GM21528 (cell line): ENCODE data around the gene SYPL2.
A peak's percentile ranks its signal among the peaks of the same experiment; 100 is the strongest.
"Not testable (repeated sequence)": the region's sequence is repeated elsewhere in the genome, so short reads cannot be mapped to it uniquely, and the experiment has no call there.

Experiments used
- ATAC-seq: cut with Tn5 transposase; IDR thresholded peaks from one replicate; pipeline ENCODE4 v1.9.1; 2021; ENCODE audit warnings: mild to moderate bottlenecking, moderate library complexity; ENCODE audit not compliant: unreplicated experiment, low FRiP score

SYPL2 gene

GRCh38 chr1:109466452-109467300, at the start of gene SYPL2:
Gene SYPL2 (plus strand): TSS chr1:109466546. CDS start chr1:109466844, 298 bp downstream.
- no peak for ATAC-seq

GRCh38 chr1:109423498-109423897, 42.8 kb upstream of the SYPL2 start:
- no peak for ATAC-seq

GRCh38 chr1:109425391-109426280, 40.7 kb upstream of the SYPL2 start:
- peak; percentile 35 for ATAC-seq

GRCh38 chr1:109426281-109427170, 39.8 kb upstream of the SYPL2 start, which contains the start of gene PSMA5:
Gene PSMA5 (minus strand): TSS chr1:109426448. CDS start chr1:109426330, 118 bp downstream.
- peak; percentile 98 for ATAC-seq

- ATAC-seq = no peak
These were observed 39.2 kb upstream of the SYPL2 start for GRCh38 chr1:109427171-109427467.

- no peak for ATAC-seq
These were observed 34.0 kb upstream of the SYPL2 start for GRCh38 chr1:109432336-109432735.

- no peak for ATAC-seq
These were observed 33.0 kb upstream of the SYPL2 start for GRCh38 chr1:109433322-109433721.

- ATAC-seq = no peak
These were observed 31.9 kb upstream of the SYPL2 start for GRCh38 chr1:109434484-109434883.

GRCh38 chr1:109438798-109439297, 27.5 kb upstream of the SYPL2 start:
- no peak for ATAC-seq

- no peak for ATAC-seq
These were observed 25.3 kb upstream of the SYPL2 start for GRCh38 chr1:109441069-109441468.

- no peak for ATAC-seq
These were observed 22.9 kb upstream of the SYPL2 start for GRCh38 chr1:109443476-109443875.

- no peak for ATAC-seq
These were observed 22.0 kb upstream of the SYPL2 start for GRCh38 chr1:109444346-109444745.

- ATAC-seq = not testable (repeated sequence)
These were observed 20.2 kb upstream of the SYPL2 start for GRCh38 chr1:109445949-109446695.

- no peak for ATAC-seq
These were observed 18.8 kb upstream of the SYPL2 start for GRCh38 chr1:109447524-109447923.

- ATAC-seq = no peak
These were observed 11.7 kb upstream of the SYPL2 start for GRCh38 chr1:109454497-109455133.

GRCh38 chr1:109457819-109458218, 8.5 kb upstream of the SYPL2 start:
- no peak for ATAC-seq

GRCh38 chr1:109466125-109466451, 258 bp upstream of the SYPL2 start:
- ATAC-seq = no peak

GRCh38 chr1:109467301-109467777, 993 bp downstream of the SYPL2 start:
- ATAC-seq = no peak

GRCh38 chr1:109468061-109468460, 1.7 kb downstream of the SYPL2 start:
- ATAC-seq = no peak
